MM.1S (cell line): ENCODE results near the gene FRK.

ENCODE experiments used
- DNase-seq: peaks from one replicate; pipeline ENCODE4 v3.0.0-alpha.2; 2015
- H2AFZ ChIP-seq: fragments of 300-600 bp; sonication (generic); 2 replicates; pipeline ENCODE4 v1.6.0; 2016; ENCODE audit warnings: antibody characterized with exemption, low read length
- H3F3A ChIP-seq: fragments of 300-600 bp; sonication (generic); 2 replicates; pipeline ENCODE4 v1.6.1; 2016; ENCODE audit warnings: mild to moderate bottlenecking, antibody characterized with exemption, low read length, moderate library complexity, mixed read lengths; ENCODE audit not compliant: insufficient read depth
- H3K27ac ChIP-seq: fragments of 300-600 bp; sonication (generic); 2 replicates; pipeline ENCODE4 v1.5.1; 2016; ENCODE audit warnings: mild to moderate bottlenecking, low read length
- H3K27me3 ChIP-seq: fragments of 300-600 bp; sonication (generic); replicated peaks from 2 replicates; pipeline ENCODE4 v1.6.0; 2016; ENCODE audit warnings: low read length; ENCODE audit not compliant: insufficient read depth
- H3K36me3 ChIP-seq: fragments of 300-600 bp; sonication (generic); replicated peaks from 2 replicates; pipeline ENCODE4 v1.6.1; 2016; ENCODE audit warnings: mild to moderate bottlenecking, low read length, mixed read lengths; ENCODE audit not compliant: insufficient read depth
- H3K4me1 ChIP-seq: fragments of 300-600 bp; sonication (generic); 2 replicates; pipeline ENCODE4 v1.6.1; 2016; ENCODE audit warnings: low read length, mixed read lengths
- H3K4me2 ChIP-seq: fragments of 300-600 bp; sonication (generic); 2 replicates; pipeline ENCODE4 v1.6.0; 2016; ENCODE audit warnings: low read depth, low read length
- H3K4me3 ChIP-seq: fragments of 300-600 bp; sonication (generic); 2 replicates; pipeline ENCODE4 v1.5.1; 2016; ENCODE audit warnings: low read length, mixed read lengths
- H3K79me2 ChIP-seq: fragments of 300-600 bp; sonication (generic); 2 replicates; pipeline ENCODE4 v1.6.1; 2016; ENCODE audit warnings: mixed run types, low read length, mixed read lengths
- H3K9ac ChIP-seq: fragments of 300-600 bp; sonication (generic); 2 replicates; pipeline ENCODE4 v1.6.1; 2016; ENCODE audit warnings: low read length, mixed read lengths
- H3K9me2 ChIP-seq: fragments of 300-600 bp; sonication (generic); replicated peaks from 2 replicates; pipeline ENCODE4 v1.6.1; 2016; ENCODE audit warnings: mild to moderate bottlenecking, low read length, mixed read lengths; ENCODE audit not compliant: insufficient read depth
- H3K9me3 ChIP-seq: fragments of 300-600 bp; sonication (generic); replicated peaks from 2 replicates; pipeline ENCODE4 v1.6.1; 2016; ENCODE audit warnings: mild to moderate bottlenecking, low read length, mixed read lengths; ENCODE audit not compliant: insufficient read depth
- H4K20me1 ChIP-seq: fragments of 300-600 bp; sonication (generic); 2 replicates; pipeline ENCODE4 v1.6.1; 2016; ENCODE audit warnings: mild to moderate bottlenecking, low read length, moderate library complexity, mixed read lengths; ENCODE audit not compliant: insufficient read depth
- CTCF ChIP-seq: fragments of 300-600 bp; sonication (generic); IDR thresholded peaks from 2 replicates; pipeline ENCODE4 v1.5.1; 2016; ENCODE audit warnings: antibody characterized with exemption, low read length, mixed read lengths
- EZH2 ChIP-seq: fragments of 300-600 bp; sonication (generic); optimal IDR thresholded peaks from 2 replicates; pipeline ENCODE3; 2017; ENCODE audit warnings: low read depth, mild to moderate bottlenecking, antibody characterized with exemption, low read length, mixed read lengths
- EZH2phosphoT487 ChIP-seq: fragments of 300-600 bp; sonication (generic); IDR thresholded peaks from 2 replicates; pipeline ENCODE4 v1.6.1; 2018; ENCODE audit warnings: antibody characterized with exemption, low read length

The FRK gene

GRCh38 chr6:116027801-116028200 is 32.9 kb downstream of the FRK start:
- Histone ChIP-seq H3K4me3 (no peak overlapping the region), H3K9me2 (no peaks in the 10 kb centered on the region), H3K36me3 (no peaks in the 10 kb centered on the region), H2AFZ (no peak overlapping the region), H3K4me1 (no peaks in the 10 kb centered on the region), H3K9me3 (no peaks in the 10 kb centered on the region), H3K79me2 (no peaks in the 10 kb centered on the region), H4K20me1 (no peaks in the 10 kb centered on the region), H3K27ac (no peak overlapping the region), H3K4me2 (no peak overlapping the region), H3K9ac (no peak overlapping the region), H3F3A (no peaks in the 10 kb centered on the region), H3K27me3 (no peaks in the 10 kb centered on the region)
- no peak for DNase-seq
- TF ChIP-seq EZH2 (no peak), CTCF (no peak), EZH2phosphoT487 (no peak)

- H3F3A ChIP-seq, result no peaks in the 10 kb centered on the region
- DNase-seq, result no peak
- no peaks in the 10 kb centered on the region for H3K27me3 ChIP-seq
- no peaks in the 10 kb centered on the region for H4K20me1 ChIP-seq
- H2AFZ ChIP-seq, result no peak overlapping the region
- no peak overlapping the region for H3K27ac ChIP-seq
- no peaks in the 10 kb centered on the region for H3K9me3 ChIP-seq
- no peak overlapping the region for H3K4me2 ChIP-seq
- H3K9me2 ChIP-seq, result no peaks in the 10 kb centered on the region
- TF ChIP-seq CTCF (no peak), EZH2 (no peak), EZH2phosphoT487 (no peak)
- H3K4me1 ChIP-seq, result no peaks in the 10 kb centered on the region
- H3K36me3 ChIP-seq, result no peaks in the 10 kb centered on the region
- no peaks in the 10 kb centered on the region for H3K79me2 ChIP-seq
- no peak overlapping the region for H3K9ac ChIP-seq
- H3K4me3 ChIP-seq, result no peak overlapping the region
These were observed 35.3 kb downstream of the FRK start for GRCh38 chr6:116025405-116025804.

GRCh38 chr6:116022841-116023445 is 37.7 kb downstream of the FRK start:
- no peaks in the 10 kb centered on the region for H3K4me1 ChIP-seq
- H2AFZ ChIP-seq, result no peak overlapping the region
- no peaks in the 10 kb centered on the region for H3F3A ChIP-seq
- no peak overlapping the region for H3K4me2 ChIP-seq
- H3K27ac ChIP-seq, result no peak overlapping the region
- H3K79me2 ChIP-seq, result no peaks in the 10 kb centered on the region
- H4K20me1 ChIP-seq, result no peaks in the 10 kb centered on the region
- no peak overlapping the region for H3K9ac ChIP-seq
- no peaks in the 10 kb centered on the region for H3K9me3 ChIP-seq
- H3K9me2 ChIP-seq, result no peaks in the 10 kb centered on the region
- no peaks in the 10 kb centered on the region for H3K27me3 ChIP-seq
- DNase-seq, result no peak
- no peak overlapping the region for H3K4me3 ChIP-seq
- TF ChIP-seq EZH2 (no peak), CTCF (no peak), EZH2phosphoT487 (no peak)
- H3K36me3 ChIP-seq, result no peaks in the 10 kb centered on the region
